HG02759 (cell line): Measurements from ENCODE around the gene ARHGEF12.
A peak's percentile ranks its signal among the peaks of the same experiment; 100 is the strongest.

Experiments
- ATAC-seq: cut with Tn5 transposase; IDR thresholded peaks from one replicate; pipeline ENCODE4 v1.9.1; 2021; ENCODE audit warnings: mild to moderate bottlenecking, moderate library complexity; ENCODE audit not compliant: unreplicated experiment

The ARHGEF12 gene, protein sequence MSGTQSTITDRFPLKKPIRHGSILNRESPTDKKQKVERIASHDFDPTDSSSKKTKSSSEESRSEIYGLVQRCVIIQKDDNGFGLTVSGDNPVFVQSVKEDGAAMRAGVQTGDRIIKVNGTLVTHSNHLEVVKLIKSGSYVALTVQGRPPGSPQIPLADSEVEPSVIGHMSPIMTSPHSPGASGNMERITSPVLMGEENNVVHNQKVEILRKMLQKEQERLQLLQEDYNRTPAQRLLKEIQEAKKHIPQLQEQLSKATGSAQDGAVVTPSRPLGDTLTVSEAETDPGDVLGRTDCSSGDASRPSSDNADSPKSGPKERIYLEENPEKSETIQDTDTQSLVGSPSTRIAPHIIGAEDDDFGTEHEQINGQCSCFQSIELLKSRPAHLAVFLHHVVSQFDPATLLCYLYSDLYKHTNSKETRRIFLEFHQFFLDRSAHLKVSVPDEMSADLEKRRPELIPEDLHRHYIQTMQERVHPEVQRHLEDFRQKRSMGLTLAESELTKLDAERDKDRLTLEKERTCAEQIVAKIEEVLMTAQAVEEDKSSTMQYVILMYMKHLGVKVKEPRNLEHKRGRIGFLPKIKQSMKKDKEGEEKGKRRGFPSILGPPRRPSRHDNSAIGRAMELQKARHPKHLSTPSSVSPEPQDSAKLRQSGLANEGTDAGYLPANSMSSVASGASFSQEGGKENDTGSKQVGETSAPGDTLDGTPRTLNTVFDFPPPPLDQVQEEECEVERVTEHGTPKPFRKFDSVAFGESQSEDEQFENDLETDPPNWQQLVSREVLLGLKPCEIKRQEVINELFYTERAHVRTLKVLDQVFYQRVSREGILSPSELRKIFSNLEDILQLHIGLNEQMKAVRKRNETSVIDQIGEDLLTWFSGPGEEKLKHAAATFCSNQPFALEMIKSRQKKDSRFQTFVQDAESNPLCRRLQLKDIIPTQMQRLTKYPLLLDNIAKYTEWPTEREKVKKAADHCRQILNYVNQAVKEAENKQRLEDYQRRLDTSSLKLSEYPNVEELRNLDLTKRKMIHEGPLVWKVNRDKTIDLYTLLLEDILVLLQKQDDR (N-terminal part only)

GRCh38 chr11:120335908-120336640 lies at the start of gene ARHGEF12:
ARHGEF12 (plus strand) TSS chr11:120336413; CDS start chr11:120337244, 831 bp downstream.
- ATAC-seq = peak; percentile 79

GRCh38 chr11:120288021-120288420 lies 48.2 kb upstream of the ARHGEF12 start:
- no peak for ATAC-seq

DNA sequence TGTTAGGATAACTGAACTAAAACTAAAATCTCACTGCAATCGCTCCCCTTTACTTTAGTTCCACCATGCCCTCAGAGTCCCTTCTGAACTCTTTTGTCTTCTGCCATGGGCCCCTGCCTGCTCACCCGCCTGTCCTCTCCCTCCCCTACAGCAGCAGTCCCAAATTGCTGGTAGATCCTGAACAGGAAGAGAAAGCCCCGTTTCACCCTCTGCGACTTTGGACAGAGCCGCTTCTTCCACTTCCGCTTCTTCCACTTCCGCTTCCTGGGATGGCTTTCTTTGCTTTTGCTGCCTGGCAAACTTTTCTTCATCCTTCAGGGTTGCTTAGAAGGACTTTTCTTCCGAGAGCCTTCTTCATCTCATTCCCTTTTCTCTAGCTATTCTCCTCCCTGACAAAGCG lies 46.8 kb upstream of the ARHGEF12 start:
- no peak for ATAC-seq

DNA sequence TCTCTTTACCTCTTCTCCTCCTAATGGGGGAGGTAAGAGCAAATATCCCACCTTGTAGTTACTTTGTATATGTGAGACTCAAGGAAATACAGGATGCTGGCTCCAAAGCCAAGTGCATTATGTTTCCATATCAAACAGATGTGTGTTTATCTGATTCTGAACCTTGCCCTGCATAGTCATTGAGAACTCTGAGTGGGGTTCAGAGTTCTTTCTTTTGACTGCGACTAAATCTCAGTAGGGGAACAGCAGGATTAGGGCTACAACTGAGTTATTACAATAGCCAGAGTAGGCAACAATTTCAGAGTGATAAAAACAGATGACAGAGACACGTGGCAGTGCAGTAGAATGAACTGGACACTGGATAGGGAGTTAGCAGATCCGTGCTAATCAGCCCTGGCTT lies 45.3 kb upstream of the ARHGEF12 start:
- ATAC-seq = no peak

- ATAC-seq = no peak
Observed at GRCh38 chr11:120293038-120293800, 43.0 kb upstream of the ARHGEF12 start.

GRCh38 chr11:120294096-120294495 lies 42.1 kb upstream of the ARHGEF12 start:
- no peak for ATAC-seq

DNA sequence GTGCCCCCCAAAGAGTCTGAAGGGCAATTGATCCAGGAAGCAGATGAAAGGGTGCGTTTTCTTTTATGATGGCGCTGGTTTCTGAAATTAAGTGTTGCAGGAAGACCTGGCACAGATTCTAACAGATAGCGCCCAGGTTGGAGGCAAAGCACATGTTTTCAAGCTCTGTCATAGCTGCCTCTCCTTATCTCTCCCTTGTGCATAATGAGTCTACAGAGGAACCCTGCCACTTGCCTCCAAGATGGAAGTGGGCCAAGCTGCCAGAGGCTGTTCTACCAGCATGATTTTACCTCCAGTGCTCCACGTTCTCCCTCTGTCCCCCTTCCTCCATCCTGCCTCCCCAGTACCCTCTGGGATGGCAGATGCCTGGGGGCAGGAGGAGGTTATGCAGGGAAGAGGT lies 41.1 kb upstream of the ARHGEF12 start:
- ATAC-seq = no peak

DNA sequence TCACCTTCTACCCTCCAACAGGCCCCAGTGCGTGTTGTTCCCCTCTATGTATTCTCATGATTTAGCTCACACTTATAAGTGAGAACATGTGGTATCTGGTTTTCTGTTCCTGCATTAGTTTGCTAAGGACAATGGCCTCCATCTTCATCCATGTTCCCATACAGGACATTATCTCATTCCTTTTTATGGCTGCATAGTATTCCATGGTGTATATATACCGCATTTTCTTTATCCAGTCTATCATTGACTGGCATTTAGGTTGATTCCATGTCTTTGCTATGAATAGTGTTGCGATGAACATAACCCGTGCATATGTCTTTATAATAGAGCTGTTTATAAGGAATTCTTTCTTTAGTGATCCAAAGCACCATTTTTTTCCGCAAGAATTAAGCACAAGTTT lies 39.7 kb upstream of the ARHGEF12 start:
- ATAC-seq = no peak

GRCh38 chr11:120298461-120298860 lies 37.8 kb upstream of the ARHGEF12 start:
- no peak for ATAC-seq

GRCh38 chr11:120302001-120302805 lies 34.0 kb upstream of the ARHGEF12 start:
- ATAC-seq = no peak

GRCh38 chr11:120303004-120303637 lies 33.1 kb upstream of the ARHGEF12 start:
- ATAC-seq = no peak

GRCh38 chr11:120304526-120304925 lies 31.7 kb upstream of the ARHGEF12 start:
- no peak for ATAC-seq

DNA sequence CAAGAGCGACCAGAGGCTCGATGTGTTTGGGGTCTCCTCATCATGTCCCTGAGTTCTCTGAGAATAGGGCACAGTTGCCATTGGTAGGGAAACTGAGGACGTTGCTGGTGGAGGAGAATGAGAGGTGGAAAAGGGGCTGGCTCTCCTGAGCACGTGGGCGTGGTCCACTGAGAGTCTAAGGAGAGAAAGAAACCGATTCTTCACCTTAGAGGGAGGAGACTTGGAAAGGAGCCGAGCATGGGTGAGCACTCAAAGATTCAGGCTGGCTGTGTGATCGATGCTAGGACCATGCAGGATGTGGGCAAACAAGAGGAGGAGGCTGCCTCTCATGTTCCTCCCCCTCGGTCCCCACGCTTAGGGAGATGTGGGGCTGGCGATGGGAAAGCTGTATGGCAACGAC lies 30.9 kb upstream of the ARHGEF12 start:
- no peak for ATAC-seq

DNA sequence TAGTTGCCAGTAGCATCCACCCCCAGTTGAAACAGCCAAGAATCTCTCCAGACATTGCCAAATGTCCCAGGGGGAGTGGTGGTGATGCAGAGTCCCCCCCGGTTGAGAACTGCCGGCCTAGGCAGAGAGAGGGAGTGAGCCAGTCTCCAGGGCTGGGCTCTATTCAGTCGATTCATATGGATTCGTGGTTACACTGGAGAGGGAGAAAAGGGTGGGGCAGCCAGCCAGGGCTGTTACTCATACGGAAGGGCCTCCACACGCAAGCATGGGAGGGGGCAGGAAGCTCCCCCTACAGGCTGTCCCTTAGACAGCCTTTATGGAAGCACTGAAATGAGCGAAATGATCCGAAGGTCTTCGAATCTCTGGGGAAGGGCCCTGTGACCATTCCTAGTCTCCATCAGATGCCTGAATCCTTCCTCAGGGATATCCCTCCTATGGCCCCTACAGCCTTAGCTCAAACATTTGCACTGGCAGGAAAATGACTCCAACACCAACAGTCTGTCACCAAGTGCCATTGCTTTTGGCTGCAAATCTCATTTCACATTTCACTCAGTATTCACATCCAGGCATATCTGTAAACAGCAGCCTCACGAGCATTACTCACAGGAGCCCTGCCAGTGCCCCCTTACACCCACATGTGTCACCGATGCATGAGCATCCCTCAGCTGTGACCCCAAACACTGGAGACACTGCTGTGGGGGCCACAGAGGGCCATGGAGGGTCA lies 29.5 kb upstream of the ARHGEF12 start:
- ATAC-seq = no peak

GRCh38 chr11:120307476-120307875 lies 28.7 kb upstream of the ARHGEF12 start:
- no peak for ATAC-seq

DNA sequence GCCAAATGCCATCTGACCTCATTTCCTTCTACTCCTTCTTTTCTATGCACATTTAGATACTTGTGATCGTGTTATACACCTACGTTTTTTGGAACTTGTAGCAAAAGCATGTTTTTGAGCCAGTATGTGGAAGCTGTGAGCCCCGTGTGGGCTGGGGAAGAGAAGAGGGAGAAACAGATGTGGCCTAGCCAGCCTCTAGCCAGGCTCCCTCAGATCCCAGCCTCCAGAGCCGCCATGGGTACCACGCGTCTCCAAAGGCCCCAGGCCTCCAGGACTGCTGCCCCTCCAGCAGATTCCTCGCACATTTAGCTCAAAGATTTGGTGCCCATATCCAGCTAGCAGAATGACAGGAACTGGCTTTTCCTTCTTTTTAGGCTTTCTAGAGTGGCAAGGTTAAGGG lies 28.1 kb upstream of the ARHGEF12 start:
- ATAC-seq = no peak

GRCh38 chr11:120310870-120311269 lies 25.3 kb upstream of the ARHGEF12 start:
- no peak for ATAC-seq

GRCh38 chr11:120314861-120315260 lies 21.4 kb upstream of the ARHGEF12 start:
- no peak for ATAC-seq
